ENCODE data around the gene USP32. TPM values are rescaled to one million over a fixed set of nuclear protein-coding genes. Genes with fewer than 3 reads are reported as not detected.

Gene USP32
- total and polyA plus RNA-seq, 10 of the 15 experiments (the other 5 are each of a cell fraction or from before 2014, with no cell fraction given): 7.8 to 37.3 (median 25.5) TPM

- H4K20me1 ChIP-seq (ENCODE audit: control insufficient read depth, insufficient read depth): no peaks in the 10 kb centered on the region
- ATAC-seq: no peak
- SMC1A ChIA-PET (ENCODE audit: uncharacterized antibody, unreplicated experiment): interaction anchor here (1.2 to 1.7 kb wide), 2 partner anchors 18 to 21 kb away, joined by 4 read pairs; no protein-coding TSS in a partner anchor
- no TSS peak for BruUV-seq (replicated peaks)
- H3K4me2 ChIP-seq (ENCODE audit: control insufficient read depth, insufficient read depth): no peak overlapping the region
- H3K27ac ChIP-seq (ENCODE audit: control insufficient read depth, insufficient read depth): no peak overlapping the region
- no peak overlapping the region for H3K4me3 ChIP-seq
- H3K9me3 ChIP-seq (replicated peaks; ENCODE audit: control insufficient read depth, insufficient read depth, low read length): no peaks in the 10 kb centered on the region; the same call in 2 of the 3 replicates
- FAIRE-seq: no peak
- H3K79me2 ChIP-seq (ENCODE audit: control insufficient read depth, insufficient read depth, low read length): no peaks in the 10 kb centered on the region
- POLR2A ChIA-PET: no interaction called here
- TF ChIP-seq DPF2 (IDR thresholded peaks at IDR 0.05) (no peak), NFXL1 (IDR thresholded peaks at IDR 0.05; ENCODE audit: borderline replicate concordance) (peak; percentile 43; the same call in 1 of the 2 replicates)
- H3K27me3 ChIP-seq (replicated peaks in 1 of 2; ENCODE audit: control insufficient read depth in 2 of 2, insufficient read depth in 2 of 2, low read length in 1 of 2): no peaks in the 10 kb centered on the region
- no peak for DNase-seq (ENCODE audit: low read depth, low spot score)
- H3K9ac ChIP-seq (ENCODE audit: control insufficient read depth, insufficient read depth, low read length): no peak overlapping the region
- H3K4me1 ChIP-seq (ENCODE audit: control insufficient read depth, insufficient read depth, low read length): no peaks in the 10 kb centered on the region
- peaks cover 2 to 11% of the 10 kb centered on the region in 2 experiments; a peak in 3 of 4 replicates for H3K36me3 ChIP-seq (ENCODE audit: control insufficient read depth in 2 of 2, insufficient read depth in 2 of 2, low read length in 1 of 2)
- 60% methylated on average over 2 of the region's 2 CpGs for WGBS (ENCODE audit: insufficient coverage, insufficient replicate concordance, low lambda C conversion rate, missing lambda C conversion rate)
- in situ Hi-C loops (cut with MboI) (no loop called here), intact Hi-C loops (cut with micrococcal nuclease; ENCODE audit: unreplicated experiment) (no loop called here)
- H2AFZ ChIP-seq (ENCODE audit: control insufficient read depth, low read depth, low read length): no peak overlapping the region
- RAD21 ChIA-PET (ENCODE audit: unreplicated experiment): no interaction called here
- CTCF ChIA-PET: no interaction called here
Observed at GRCh38 chr17:60253048-60253447, 138.9 kb downstream of the USP32 start.

GRCh38 chr17:60252459-60252858 lies 139.5 kb downstream of the USP32 start:
- intact Hi-C loops (cut with micrococcal nuclease; ENCODE audit: unreplicated experiment): no loop called here
- H3K4me3 ChIP-seq: no peak overlapping the region
- DNase-seq (ENCODE audit: low read depth, low spot score) (no peak), ATAC-seq (no peak), FAIRE-seq (peak; percentile 38)
- no peaks in the 10 kb centered on the region; the same call in 2 of the 3 replicates for H3K9me3 ChIP-seq (replicated peaks; ENCODE audit: control insufficient read depth, insufficient read depth, low read length)
- no peaks in the 10 kb centered on the region for H3K79me2 ChIP-seq (ENCODE audit: control insufficient read depth, insufficient read depth, low read length)
- in situ Hi-C loops (cut with MboI): no loop called here
- ChIA-PET RAD21 (ENCODE audit: unreplicated experiment) (no interaction called here), POLR2A (no interaction called here), CTCF (interaction anchor here (0.7 kb wide), 1 partner anchor 169 kb away, joined by 3 read pairs; no protein-coding TSS in a partner anchor), SMC1A (ENCODE audit: uncharacterized antibody, unreplicated experiment) (interaction anchor here (0.7 to 1.7 kb wide), 4 partner anchors 11 to 77 kb away, joined by 3 to 4 read pairs (median 4); no protein-coding TSS in a partner anchor)
- peaks cover 2 to 7% of the 10 kb centered on the region in 2 experiments; a peak in 3 of 4 replicates for H3K36me3 ChIP-seq (ENCODE audit: control insufficient read depth in 2 of 2, insufficient read depth in 2 of 2, low read length in 1 of 2)
- H3K27me3 ChIP-seq (replicated peaks in 1 of 2; ENCODE audit: control insufficient read depth in 2 of 2, insufficient read depth in 2 of 2, low read length in 1 of 2): no peaks in the 10 kb centered on the region
- no peaks in the 10 kb centered on the region for H3K4me1 ChIP-seq (ENCODE audit: control insufficient read depth, insufficient read depth, low read length)
- no TSS peak for BruUV-seq (replicated peaks)
- H4K20me1 ChIP-seq (ENCODE audit: control insufficient read depth, insufficient read depth): no peaks in the 10 kb centered on the region
- no peak for TF ChIP-seq ZBTB4 (CRISPR knock-in tag; IDR thresholded peaks at IDR 0.05)
- peak; percentile 62; the same call in 1 of the 2 replicates for TF ChIP-seq NFXL1 (IDR thresholded peaks at IDR 0.05; ENCODE audit: borderline replicate concordance)
- no peak for TF ChIP-seq ZZZ3 (IDR thresholded peaks at IDR 0.05; ENCODE audit: control insufficient read depth, insufficient read length, low read depth)
- H3K4me2 ChIP-seq (ENCODE audit: control insufficient read depth, insufficient read depth): no peak overlapping the region
- no peak overlapping the region for H2AFZ ChIP-seq (ENCODE audit: control insufficient read depth, low read depth, low read length)
- H3K9ac ChIP-seq (ENCODE audit: control insufficient read depth, insufficient read depth, low read length): no peak overlapping the region
- WGBS (ENCODE audit: insufficient coverage, insufficient replicate concordance, low lambda C conversion rate, missing lambda C conversion rate): 100% methylated on average over 1 of the region's 1 CpG
- H3K27ac ChIP-seq (ENCODE audit: control insufficient read depth, insufficient read depth): no peak overlapping the region

Measured in GM12878 (cell line).